Measurements from ENCODE around the gene PTRH1.

PTRH1 gene

DNA sequence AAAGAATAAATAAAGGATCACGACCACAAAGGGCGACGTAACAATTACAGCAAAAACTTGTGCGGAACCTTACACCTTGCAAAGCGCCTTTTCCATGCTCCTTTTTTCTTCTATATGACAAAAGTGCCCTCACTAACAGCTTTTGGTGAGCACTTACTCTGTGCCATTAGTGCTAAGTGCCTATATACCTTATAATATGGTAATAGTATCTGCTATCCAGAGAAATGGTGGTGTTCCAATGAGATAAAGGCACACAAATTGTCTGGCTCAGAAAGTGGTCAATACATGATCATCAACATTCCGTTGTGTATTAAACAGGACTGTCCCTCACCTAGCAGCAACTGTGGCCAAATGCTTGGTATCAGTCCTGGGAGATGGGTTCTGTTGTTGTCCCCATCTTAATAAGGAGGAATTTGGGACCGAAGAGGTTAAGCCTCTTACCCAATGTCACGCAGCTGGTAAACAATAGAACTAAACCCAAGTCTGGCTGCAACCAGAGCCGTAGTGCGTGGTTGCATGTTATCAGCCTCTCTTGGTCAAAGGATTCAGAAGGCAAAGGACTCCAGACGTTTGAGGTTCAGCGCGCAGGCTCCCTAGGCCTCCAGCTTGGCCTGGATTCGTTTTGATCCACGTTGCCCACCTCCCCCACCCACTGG is 20.2 kb upstream of the PTRH1 start:
- Histone ChIP-seq H3K9me3 (ENCODE audit: control insufficient read depth in 1 of 2, low read length in 2 of 2) (no peaks in the 10 kb centered on the region), H3K27me3 (ENCODE audit: low read depth, low read length) (no peaks in the 10 kb centered on the region), H3K4me3 (ENCODE audit: low read depth in 1 of 2, low read length in 2 of 2) (peak overlapping the region in 1 of 2 donors; percentile 81), H3K4me1 (ENCODE audit: control insufficient read depth in 1 of 2, insufficient read depth in 2 of 2, low read length in 2 of 2) (peaks cover 9 to 21% of the 10 kb centered on the region in 2 donors), H3K36me3 (ENCODE audit: control insufficient read depth in 1 of 2, insufficient read depth in 2 of 2, low read length in 2 of 2) (peaks cover 0 to 15% of the 10 kb centered on the region in 2 donors), H3K27ac (ENCODE audit: low read length) (peak overlapping the region; percentile 1)

GRCh38 chr9:127734747-127735529 is 19.5 kb upstream of the PTRH1 start, which contains the start of gene TOR2A:
Gene TOR2A, minus strand, starts transcription at chr9:127735294. Its CDS starts 24 bp downstream, at chr9:127735270.
- H3K36me3 ChIP-seq (ENCODE audit: control insufficient read depth in 1 of 2, insufficient read depth in 2 of 2, low read length in 2 of 2): peaks cover 0 to 15% of the 10 kb centered on the region in 2 donors
- no peaks in the 10 kb centered on the region for H3K27me3 ChIP-seq (ENCODE audit: low read depth, low read length)
- no peaks in the 10 kb centered on the region for H3K9me3 ChIP-seq (ENCODE audit: control insufficient read depth in 1 of 2, low read length in 2 of 2)
- H3K4me3 ChIP-seq (ENCODE audit: low read depth in 1 of 2, low read length in 2 of 2): peak within 1 kb of the TSS; percentile 59 to 81
- H3K4me1 ChIP-seq (ENCODE audit: control insufficient read depth in 1 of 2, insufficient read depth in 2 of 2, low read length in 2 of 2): peaks cover 6 to 18% of the 10 kb centered on the region in 2 donors
- peak within 1 kb of the TSS; percentile 67 for H3K27ac ChIP-seq (ENCODE audit: low read length)

GRCh38 chr9:127734247-127734746 is 18.8 kb upstream of the PTRH1 start:
- Histone ChIP-seq H3K36me3 (ENCODE audit: control insufficient read depth in 1 of 2, insufficient read depth in 2 of 2, low read length in 2 of 2) (peaks cover 0 to 15% of the 10 kb centered on the region in 2 donors), H3K9me3 (ENCODE audit: control insufficient read depth in 1 of 2, low read length in 2 of 2) (no peaks in the 10 kb centered on the region), H3K4me3 (ENCODE audit: low read depth in 1 of 2, low read length in 2 of 2) (peak overlapping the region; percentile 59 to 81), H3K4me1 (ENCODE audit: control insufficient read depth in 1 of 2, insufficient read depth in 2 of 2, low read length in 2 of 2) (peaks cover 4 to 18% of the 10 kb centered on the region in 2 donors), H3K27ac (ENCODE audit: low read length) (peak overlapping the region; percentile 67), H3K27me3 (ENCODE audit: low read depth, low read length) (no peaks in the 10 kb centered on the region)

DNA sequence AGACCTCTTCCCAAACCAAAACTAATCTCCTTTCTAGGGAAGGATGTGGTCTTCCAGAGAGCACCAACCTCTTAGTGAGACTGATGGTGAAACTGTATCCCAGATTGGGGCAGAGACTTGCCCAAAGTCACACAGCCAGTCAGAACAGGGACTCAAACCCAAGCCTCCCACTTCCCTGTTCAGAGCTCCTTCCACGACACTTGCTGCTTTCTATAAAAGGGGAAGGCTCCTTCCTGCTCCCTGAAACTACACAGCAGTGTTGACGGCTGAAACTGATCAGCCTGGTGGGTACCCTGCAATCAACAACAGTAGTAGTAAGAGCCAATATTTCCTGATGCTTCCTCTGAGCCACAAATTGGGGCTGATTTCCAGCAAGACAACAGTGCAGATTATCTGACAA is 18.2 kb upstream of the PTRH1 start:
- Histone ChIP-seq H3K27ac (ENCODE audit: low read length) (no peak overlapping the region), H3K27me3 (ENCODE audit: low read depth, low read length) (no peaks in the 10 kb centered on the region), H3K4me3 (ENCODE audit: low read depth in 1 of 2, low read length in 2 of 2) (no peak overlapping the region), H3K9me3 (ENCODE audit: control insufficient read depth in 1 of 2, low read length in 2 of 2) (no peaks in the 10 kb centered on the region), H3K4me1 (ENCODE audit: control insufficient read depth in 1 of 2, insufficient read depth in 2 of 2, low read length in 2 of 2) (peaks cover 4 to 18% of the 10 kb centered on the region in 2 donors), H3K36me3 (ENCODE audit: control insufficient read depth in 1 of 2, insufficient read depth in 2 of 2, low read length in 2 of 2) (peaks cover 0 to 15% of the 10 kb centered on the region in 2 donors)

DNA sequence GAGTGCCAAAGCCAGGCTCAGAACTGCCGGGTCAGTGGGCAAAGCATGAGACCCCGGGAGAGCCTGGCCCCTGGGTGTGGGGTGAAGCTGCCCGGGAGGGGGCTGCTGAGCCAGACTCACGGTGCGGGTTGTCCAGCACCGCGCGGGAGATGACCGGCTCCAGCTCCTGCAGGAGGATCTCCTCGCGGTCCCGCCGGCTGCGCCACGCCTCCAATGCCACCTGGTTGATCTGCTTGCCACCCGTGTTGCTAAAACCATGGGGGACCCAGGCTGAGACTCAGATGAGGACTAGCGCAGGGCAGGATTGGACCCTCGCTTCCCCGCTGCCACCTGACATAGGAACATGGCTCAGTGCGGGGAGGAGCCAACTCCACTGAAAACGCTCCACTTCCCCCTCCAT is 17.0 kb upstream of the PTRH1 start:
- Histone ChIP-seq H3K27ac (ENCODE audit: low read length) (no peak overlapping the region), H3K27me3 (ENCODE audit: low read depth, low read length) (no peaks in the 10 kb centered on the region), H3K4me1 (ENCODE audit: control insufficient read depth in 1 of 2, insufficient read depth in 2 of 2, low read length in 2 of 2) (peaks cover 4 to 18% of the 10 kb centered on the region in 2 donors), H3K9me3 (ENCODE audit: control insufficient read depth in 1 of 2, low read length in 2 of 2) (no peaks in the 10 kb centered on the region), H3K4me3 (ENCODE audit: low read depth in 1 of 2, low read length in 2 of 2) (no peak overlapping the region), H3K36me3 (ENCODE audit: control insufficient read depth in 1 of 2, insufficient read depth in 2 of 2, low read length in 2 of 2) (peaks cover 0 to 15% of the 10 kb centered on the region in 2 donors)

DNA sequence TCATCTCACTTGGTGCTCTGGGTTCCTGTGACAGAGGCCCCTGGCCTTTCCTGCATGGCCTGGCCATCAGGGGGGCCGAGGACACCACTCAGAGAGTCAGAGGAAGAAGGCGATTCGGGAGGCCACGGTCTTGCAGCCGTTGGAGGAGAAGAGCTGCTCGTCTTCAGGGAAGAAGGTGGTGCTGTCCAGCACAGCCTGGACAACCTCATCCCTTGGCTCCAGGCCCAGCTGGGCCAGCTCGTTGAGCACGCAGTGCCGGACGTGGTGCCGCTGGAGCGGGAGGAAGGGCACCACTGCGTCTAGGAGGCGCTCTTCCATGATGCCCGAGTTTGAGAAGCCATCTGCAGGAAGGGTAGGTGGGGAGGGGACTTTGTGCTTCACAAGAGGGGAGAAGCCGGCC is 16.5 kb upstream of the PTRH1 start:
- peaks cover 0 to 15% of the 10 kb centered on the region in 2 donors for H3K36me3 ChIP-seq (ENCODE audit: control insufficient read depth in 1 of 2, insufficient read depth in 2 of 2, low read length in 2 of 2)
- H3K4me3 ChIP-seq (ENCODE audit: low read depth in 1 of 2, low read length in 2 of 2): no peak overlapping the region
- no peaks in the 10 kb centered on the region for H3K9me3 ChIP-seq (ENCODE audit: control insufficient read depth in 1 of 2, low read length in 2 of 2)
- peaks cover 4 to 18% of the 10 kb centered on the region in 2 donors for H3K4me1 ChIP-seq (ENCODE audit: control insufficient read depth in 1 of 2, insufficient read depth in 2 of 2, low read length in 2 of 2)
- no peak overlapping the region for H3K27ac ChIP-seq (ENCODE audit: low read length)
- H3K27me3 ChIP-seq (ENCODE audit: low read depth, low read length): no peaks in the 10 kb centered on the region

GRCh38 chr9:127730799-127731410 is 15.4 kb upstream of the PTRH1 start:
- no peak overlapping the region for H3K27ac ChIP-seq (ENCODE audit: low read length)
- H3K36me3 ChIP-seq (ENCODE audit: control insufficient read depth in 1 of 2, insufficient read depth in 2 of 2, low read length in 2 of 2): peaks cover 0 to 15% of the 10 kb centered on the region in 2 donors

DNA sequence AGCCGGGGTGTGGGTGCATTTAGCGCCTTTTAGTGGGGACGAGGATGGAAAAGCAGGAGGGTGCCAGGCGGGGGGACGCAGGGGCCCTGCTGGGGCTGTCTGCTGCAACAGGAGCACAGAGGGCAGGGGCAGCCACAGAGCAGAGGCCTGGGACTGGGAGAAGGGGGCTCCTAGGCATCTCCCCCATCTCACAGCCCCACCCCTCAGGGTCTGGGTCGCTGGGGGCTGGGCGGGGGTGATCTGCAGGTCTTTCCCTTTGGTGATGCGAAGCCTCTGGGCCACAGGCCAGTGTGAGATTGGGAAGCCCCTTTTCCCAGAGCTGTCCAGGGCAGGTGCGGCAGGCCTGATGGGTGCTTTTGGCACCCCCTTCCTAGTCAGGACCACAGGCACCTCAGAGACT is 14.8 kb upstream of the PTRH1 start:
- H3K27me3 ChIP-seq (ENCODE audit: low read depth, low read length): no peaks in the 10 kb centered on the region
- peaks cover 0 to 15% of the 10 kb centered on the region in 2 donors for H3K36me3 ChIP-seq (ENCODE audit: control insufficient read depth in 1 of 2, insufficient read depth in 2 of 2, low read length in 2 of 2)
- no peak overlapping the region for H3K27ac ChIP-seq (ENCODE audit: low read length)
- H3K9me3 ChIP-seq (ENCODE audit: control insufficient read depth in 1 of 2, low read length in 2 of 2): no peaks in the 10 kb centered on the region
- H3K4me1 ChIP-seq (ENCODE audit: control insufficient read depth in 1 of 2, insufficient read depth in 2 of 2, low read length in 2 of 2): peaks cover 0 to 14% of the 10 kb centered on the region in 2 donors
- no peak overlapping the region for H3K4me3 ChIP-seq (ENCODE audit: low read depth in 1 of 2, low read length in 2 of 2)

More at GRCh38 chr9:127730799-127731410, 15.4 kb upstream of the PTRH1 start:
- no peak overlapping the region for H3K4me3 ChIP-seq (ENCODE audit: low read depth in 1 of 2, low read length in 2 of 2)
- peaks cover 4 to 18% of the 10 kb centered on the region in 2 donors for H3K4me1 ChIP-seq (ENCODE audit: control insufficient read depth in 1 of 2, insufficient read depth in 2 of 2, low read length in 2 of 2)
- H3K27me3 ChIP-seq (ENCODE audit: low read depth, low read length): no peaks in the 10 kb centered on the region
- H3K9me3 ChIP-seq (ENCODE audit: control insufficient read depth in 1 of 2, low read length in 2 of 2): no peaks in the 10 kb centered on the region

DNA sequence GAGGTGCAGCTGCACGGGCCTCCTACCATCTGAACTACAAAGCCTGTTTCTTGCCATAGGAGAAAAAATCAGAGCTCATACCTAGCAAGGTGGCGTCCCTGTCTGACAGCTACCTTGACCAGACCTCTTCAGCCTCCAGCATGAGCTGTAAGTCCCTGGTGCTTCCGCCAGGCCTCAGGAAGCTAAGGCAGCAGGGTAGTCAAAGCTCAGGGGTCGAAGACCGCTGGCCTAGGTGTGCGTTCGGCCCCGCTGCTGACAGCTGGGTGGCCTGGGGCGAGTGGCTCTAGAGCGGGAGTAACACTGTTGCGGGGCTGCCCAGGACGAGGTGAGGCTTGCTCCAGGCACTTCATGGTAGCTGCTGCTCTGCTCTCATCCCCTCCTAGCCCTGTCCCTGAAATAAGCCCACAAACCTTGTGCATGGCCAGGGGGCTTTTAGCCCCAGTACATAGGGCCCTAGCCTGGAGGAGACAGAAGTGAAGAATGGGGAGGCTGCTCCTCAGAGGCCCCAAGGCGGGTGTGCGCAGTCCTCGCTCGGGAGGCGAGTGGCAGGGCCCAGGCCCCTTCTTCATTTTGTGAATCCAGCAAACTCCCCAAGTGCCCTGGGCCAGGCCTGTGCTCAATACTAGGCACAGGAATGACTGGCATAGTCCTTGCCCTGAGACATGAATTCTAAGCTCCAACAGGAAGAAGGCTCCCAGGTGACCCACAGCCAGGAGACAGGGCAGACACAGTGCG is 14.2 kb upstream of the PTRH1 start:
- H3K27me3 ChIP-seq (ENCODE audit: low read depth, low read length): no peaks in the 10 kb centered on the region
- H3K4me3 ChIP-seq (ENCODE audit: low read depth in 1 of 2, low read length in 2 of 2): no peak overlapping the region
- peaks cover 0 to 15% of the 10 kb centered on the region in 2 donors for H3K4me1 ChIP-seq (ENCODE audit: control insufficient read depth in 1 of 2, insufficient read depth in 2 of 2, low read length in 2 of 2)
- no peaks in the 10 kb centered on the region for H3K9me3 ChIP-seq (ENCODE audit: control insufficient read depth in 1 of 2, low read length in 2 of 2)
- H3K27ac ChIP-seq (ENCODE audit: low read length): no peak overlapping the region
- H3K36me3 ChIP-seq (ENCODE audit: control insufficient read depth in 1 of 2, insufficient read depth in 2 of 2, low read length in 2 of 2): peaks cover 0 to 15% of the 10 kb centered on the region in 2 donors

DNA sequence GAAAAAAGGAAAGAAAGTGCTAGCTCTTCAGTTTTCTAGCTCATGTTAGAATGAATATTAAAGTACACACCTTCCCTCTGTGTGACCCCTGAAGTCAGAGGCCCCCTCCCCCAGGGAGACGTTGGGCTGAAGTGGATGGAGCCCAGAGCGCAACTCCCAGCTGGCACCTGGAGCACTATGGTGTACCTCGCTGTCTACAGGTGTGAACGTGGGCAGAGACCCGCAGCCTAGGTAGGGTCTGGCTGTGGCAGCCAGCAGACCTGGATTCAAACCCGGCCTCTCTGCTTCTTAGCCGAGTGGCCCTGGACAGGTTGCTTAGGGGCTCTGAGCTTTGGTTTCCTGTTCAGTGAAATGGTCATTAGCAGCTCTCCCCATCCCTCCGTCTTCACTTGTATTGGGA is 13.3 kb upstream of the PTRH1 start:
- peaks cover 0 to 9% of the 10 kb centered on the region in 2 donors for H3K4me1 ChIP-seq (ENCODE audit: control insufficient read depth in 1 of 2, insufficient read depth in 2 of 2, low read length in 2 of 2)
- H3K4me3 ChIP-seq (ENCODE audit: low read depth in 1 of 2, low read length in 2 of 2): no peak overlapping the region
- H3K27ac ChIP-seq (ENCODE audit: low read length): no peak overlapping the region
- no peaks in the 10 kb centered on the region for H3K27me3 ChIP-seq (ENCODE audit: low read depth, low read length)
- H3K9me3 ChIP-seq (ENCODE audit: control insufficient read depth in 1 of 2, low read length in 2 of 2): no peaks in the 10 kb centered on the region
- peaks cover 0 to 15% of the 10 kb centered on the region in 2 donors for H3K36me3 ChIP-seq (ENCODE audit: control insufficient read depth in 1 of 2, insufficient read depth in 2 of 2, low read length in 2 of 2)
